IMR-90 (cell line): ENCODE data around the gene PTPN23.

Source experiments
- BHLHE40 ChIP-seq: fragments of 150-350 bp; IDR thresholded peaks from 2 replicates; pipeline ENCODE4 v1.6.1; 2016; ENCODE audit warnings: mild to moderate bottlenecking, low read depth, low read length
- CEBPB ChIP-seq: IDR thresholded peaks from 2 replicates; pipeline ENCODE4 v1.6.1; 2012; ENCODE audit warnings: low read depth, low read length, improper control_type of control experiment
- NFE2L2 ChIP-seq: fragments of 150-350 bp; IDR thresholded peaks from 2 replicates; pipeline ENCODE4 v1.6.1; 2016; ENCODE audit warnings: low read depth, mild to moderate bottlenecking, low read length
- POLR2A ChIP-seq: IDR thresholded peaks from 2 replicates; pipeline ENCODE4 v1.6.1; 2012; ENCODE audit warnings: mild to moderate bottlenecking, low read depth, low read length
- RAD21 ChIP-seq: IDR thresholded peaks from 2 replicates; pipeline ENCODE4 v1.6.1; 2012; ENCODE audit warnings: low read length, improper control_type of control experiment
- RCOR1 ChIP-seq: IDR thresholded peaks from 2 replicates; pipeline ENCODE4 v1.6.1; 2012; ENCODE audit warnings: mild to moderate bottlenecking, low read length, improper control_type of control experiment; ENCODE audit not compliant: insufficient replicate concordance
- SMC3 ChIP-seq: fragments of 150-350 bp; IDR thresholded peaks from 2 replicates; pipeline ENCODE4 v1.6.1; 2016; ENCODE audit warnings: low read depth, mild to moderate bottlenecking, antibody characterized with exemption, low read length, moderate library complexity
- USF2 ChIP-seq: fragments of 150-350 bp; IDR thresholded peaks from 2 replicates; pipeline ENCODE4 v1.6.1; 2017; ENCODE audit warnings: mild to moderate bottlenecking, antibody characterized with exemption, low read length, low read depth
- TF ChIP-seq, protein P1 (sequence below): fragments of 150-350 bp; IDR thresholded peaks from 2 replicates; pipeline ENCODE4 v1.6.1; 2016; ENCODE audit warnings: low read depth, mild to moderate bottlenecking, low read length, moderate library complexity, borderline replicate concordance
- TF ChIP-seq, protein P2 (sequence below): conservative IDR thresholded peaks from 2 replicates; pipeline ENCODE4 v1.5.1; 2012; ENCODE audit warnings: mild to moderate bottlenecking, low read depth, low read length, improper control_type of control experiment

DNA sequence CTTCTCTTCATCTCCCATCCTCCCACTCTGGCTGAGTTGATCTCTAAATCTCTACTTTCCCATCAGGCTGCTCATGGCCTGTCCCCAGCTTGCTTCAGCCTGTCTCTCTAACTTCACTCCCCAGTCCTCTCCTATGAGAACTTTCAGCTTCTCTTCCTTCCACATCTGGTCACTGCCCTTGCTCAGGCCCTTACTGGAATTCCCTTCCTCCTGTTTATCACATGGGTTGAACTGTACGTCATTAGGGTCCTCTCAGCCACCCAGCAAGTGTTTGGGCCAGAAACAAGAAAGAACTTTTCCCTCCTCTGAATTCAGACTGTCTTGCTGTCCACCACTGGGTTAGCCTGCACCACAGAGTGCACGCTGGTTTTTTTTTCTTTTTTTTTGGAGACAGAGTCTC lies 5.0 kb downstream of the PTPN23 start:
- no peak for TF ChIP-seq NFE2L2
- no peak for TF ChIP-seq POLR2A
- TF ChIP-seq, protein P1, sequence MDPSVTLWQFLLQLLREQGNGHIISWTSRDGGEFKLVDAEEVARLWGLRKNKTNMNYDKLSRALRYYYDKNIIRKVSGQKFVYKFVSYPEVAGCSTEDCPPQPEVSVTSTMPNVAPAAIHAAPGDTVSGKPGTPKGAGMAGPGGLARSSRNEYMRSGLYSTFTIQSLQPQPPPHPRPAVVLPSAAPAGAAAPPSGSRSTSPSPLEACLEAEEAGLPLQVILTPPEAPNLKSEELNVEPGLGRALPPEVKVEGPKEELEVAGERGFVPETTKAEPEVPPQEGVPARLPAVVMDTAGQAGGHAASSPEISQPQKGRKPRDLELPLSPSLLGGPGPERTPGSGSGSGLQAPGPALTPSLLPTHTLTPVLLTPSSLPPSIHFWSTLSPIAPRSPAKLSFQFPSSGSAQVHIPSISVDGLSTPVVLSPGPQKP = no peak
- no peak for TF ChIP-seq RAD21
- TF ChIP-seq BHLHE40 = no peak
- TF ChIP-seq USF2 = no peak
- no peak for TF ChIP-seq RCOR1
- no peak for TF ChIP-seq CEBPB
- TF ChIP-seq, protein P2, sequence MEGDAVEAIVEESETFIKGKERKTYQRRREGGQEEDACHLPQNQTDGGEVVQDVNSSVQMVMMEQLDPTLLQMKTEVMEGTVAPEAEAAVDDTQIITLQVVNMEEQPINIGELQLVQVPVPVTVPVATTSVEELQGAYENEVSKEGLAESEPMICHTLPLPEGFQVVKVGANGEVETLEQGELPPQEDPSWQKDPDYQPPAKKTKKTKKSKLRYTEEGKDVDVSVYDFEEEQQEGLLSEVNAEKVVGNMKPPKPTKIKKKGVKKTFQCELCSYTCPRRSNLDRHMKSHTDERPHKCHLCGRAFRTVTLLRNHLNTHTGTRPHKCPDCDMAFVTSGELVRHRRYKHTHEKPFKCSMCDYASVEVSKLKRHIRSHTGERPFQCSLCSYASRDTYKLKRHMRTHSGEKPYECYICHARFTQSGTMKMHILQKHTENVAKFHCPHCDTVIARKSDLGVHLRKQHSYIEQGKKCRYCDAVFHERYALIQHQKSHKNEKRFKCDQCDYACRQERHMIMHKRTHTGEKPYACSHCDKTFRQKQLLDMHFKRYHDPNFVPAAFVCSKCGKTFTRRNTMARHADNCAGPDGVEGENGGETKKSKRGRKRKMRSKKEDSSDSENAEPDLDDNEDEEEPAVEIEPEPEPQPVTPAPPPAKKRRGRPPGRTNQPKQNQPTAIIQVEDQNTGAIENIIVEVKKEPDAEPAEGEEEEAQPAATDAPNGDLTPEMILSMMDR = no peak
- TF ChIP-seq SMC3 = no peak
